Keratinocyte (primary cell): ENCODE results near the gene KAT7. TPM values are rescaled to one million over a fixed set of nuclear protein-coding genes. Genes with fewer than 3 reads are reported as not detected.

Source experiments
- DNase-seq: peaks from one replicate; pipeline ENCODE4 v3.0.0-alpha.2; 2011; ENCODE audit warnings: low read depth, missing footprints, low spot score
- FAIRE-seq: peaks from 2 replicates; lab custom pipeline; 2011; peaks lifted over from hg19 to GRCh38; lab: Jason Lieb, UNC
- H2AFZ ChIP-seq: 2 replicates; pipeline ENCODE4 v1.6.0; 2012; ENCODE audit warnings: low read length, control low read depth, inconsistent platforms; ENCODE audit not compliant: control insufficient read depth
- H3K27ac ChIP-seq: 2 replicates; pipeline ENCODE4 v1.5.1; 2011; ENCODE audit warnings: low read length; ENCODE audit not compliant: control insufficient read depth, insufficient read depth
- H3K27me3 ChIP-seq: 3 replicates; pipeline ENCODE4 v1.6.0; 2011; ENCODE audit warnings: low read length; ENCODE audit not compliant: control insufficient read depth, insufficient read depth; ENCODE audit errors: extremely low read depth
- H3K36me3 ChIP-seq, 2 experiments: 2 replicates in 1 of 2; 3 replicates in 1 of 2; pipeline ENCODE4 v1.5.1; 2011; ENCODE audit warnings: low read length in 2 of 2, mild to moderate bottlenecking in 1 of 2; ENCODE audit not compliant: control insufficient read depth in 2 of 2, insufficient read depth in 2 of 2; ENCODE audit errors: extremely low read depth in 1 of 2
- H3K4me1 ChIP-seq: 3 replicates; pipeline ENCODE4 v1.5.1; 2011; ENCODE audit warnings: low read length; ENCODE audit not compliant: control insufficient read depth, insufficient read depth; ENCODE audit errors: extremely low read depth
- H3K4me2 ChIP-seq: 3 replicates; pipeline ENCODE4 v1.6.0; 2011; ENCODE audit warnings: low read depth, low read length; ENCODE audit not compliant: control insufficient read depth, insufficient read depth; ENCODE audit errors: extremely low read depth
- H3K4me3 ChIP-seq, 3 experiments: fragments of 200-600 bp in 1 of 3; sonication (generic) in 1 of 3; 2 replicates in 2 of 3; 3 replicates in 1 of 3; pipeline ENCODE4 v1.5.1; 2011 to 2016; ENCODE audit warnings: low read length in 3 of 3, mild to moderate bottlenecking in 3 of 3, control low read depth in 2 of 3, inconsistent platforms in 1 of 3, low read depth in 1 of 3, mixed read lengths in 1 of 3, mixed run types in 1 of 3, moderate library complexity in 1 of 3; ENCODE audit not compliant: control insufficient read depth in 2 of 3, insufficient read depth in 2 of 3; ENCODE audit errors: extremely low read depth in 1 of 3
- H3K79me2 ChIP-seq: 2 replicates; pipeline ENCODE4 v1.6.0; 2012; ENCODE audit warnings: low read length; ENCODE audit not compliant: control insufficient read depth, insufficient read depth
- H3K9ac ChIP-seq: 3 replicates; pipeline ENCODE4 v1.6.0; 2011; ENCODE audit warnings: low read length; ENCODE audit not compliant: control insufficient read depth, insufficient read depth; ENCODE audit errors: extremely low read depth
- H3K9me1 ChIP-seq: 3 replicates; pipeline ENCODE4 v1.6.0; 2011; ENCODE audit warnings: low read length; ENCODE audit not compliant: control insufficient read depth, insufficient read depth; ENCODE audit errors: extremely low read depth
- H3K9me3 ChIP-seq: 2 replicates; pipeline ENCODE4 v1.5.1; 2012; ENCODE audit warnings: low read depth, low read length; ENCODE audit not compliant: control insufficient read depth
- H4K20me1 ChIP-seq: 3 replicates; pipeline ENCODE4 v1.6.0; 2011; ENCODE audit warnings: low read length; ENCODE audit not compliant: control insufficient read depth, insufficient read depth; ENCODE audit errors: extremely low read depth
- EZH2 ChIP-seq: IDR thresholded peaks from one replicate; pipeline ENCODE4 v1.6.1; 2012; ENCODE audit warnings: inconsistent platforms, mild to moderate bottlenecking, low read length, moderate library complexity
- dilution Hi-C: fragments of 300-500 bp; cut with MboI; formaldehyde crosslinking; loops from one replicate; pipeline ENCODE4 v1.7.0; 2020; ENCODE audit warnings: low sequenced_read_pairs; ENCODE audit not compliant: extremely low pct_ligation_motif_present
- polyA plus RNA-seq, 5 experiments: library from polyadenylated mRNA; depleted of rRNA in 3 of 5; stranded (reverse) in 3 of 5; stranded (forward) in 1 of 5; unstranded in 1 of 5; fragments of >200 nt; gene quantifications; 1 replicate in 1 of 5; 2 replicates in 3 of 5; 3 replicates in 1 of 5; pipeline versions ENCODE4 v1.2.1 to v1.2.3, GENCODE V29; 2011 to 2012; ENCODE audit warnings: missing spikeins in 2 of 5, low read depth in 1 of 5, low replicate concordance in 1 of 5
- TF ChIP-seq, protein P1 (sequence below), 3 experiments: IDR thresholded peaks in 1 of 3; conservative IDR thresholded peaks in 1 of 3; optimal IDR thresholded peaks in 1 of 3; 2 replicates in 2 of 3; 3 replicates in 1 of 3; pipeline versions ENCODE3 to v1.5.1; 2011; ENCODE audit warnings: low read length in 3 of 3, mild to moderate bottlenecking in 3 of 3, moderate library complexity in 2 of 3, control low read depth in 1 of 3, inconsistent platforms in 1 of 3; ENCODE audit not compliant: insufficient read depth in 2 of 3; ENCODE audit errors: extremely low read depth in 1 of 3

The KAT7 gene
- polyA plus RNA-seq, 1 donor (not counting 4 experiments of a cell fraction or from before 2014, with no cell fraction given), result 19.7 TPM

DNA sequence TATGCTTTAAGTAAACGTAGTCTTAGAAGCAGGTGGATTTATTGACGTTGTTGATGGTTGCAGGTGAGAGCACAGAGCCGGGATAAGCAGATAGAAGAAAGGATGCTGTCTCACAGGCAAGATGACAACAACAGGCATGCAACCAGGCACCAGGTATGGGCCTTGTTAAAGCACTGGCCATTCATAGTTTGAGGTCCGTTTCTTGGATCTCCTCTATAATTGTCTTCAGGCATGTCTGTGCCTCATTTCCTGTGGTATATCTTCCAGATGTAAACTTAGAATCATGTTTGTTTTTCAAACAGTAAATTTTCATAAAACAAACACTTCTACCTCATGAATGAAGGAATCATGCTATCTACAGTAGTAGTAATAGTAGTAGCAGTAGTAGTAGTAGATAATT lies 20.6 kb downstream of the KAT7 start:
- Histone ChIP-seq H3K9me1 (peaks cover 3% of the 10 kb centered on the region), H2AFZ (no peak overlapping the region), H4K20me1 (peaks cover 2% of the 10 kb centered on the region), H3K36me3 (peaks cover 10 to 16% of the 10 kb centered on the region in 2 experiments), H3K27ac (no peak overlapping the region), H3K4me3 (no peak overlapping the region), H3K79me2 (peaks cover 14% of the 10 kb centered on the region), H3K27me3 (no peaks in the 10 kb centered on the region), H3K4me1 (no peaks in the 10 kb centered on the region), H3K9me3 (no peaks in the 10 kb centered on the region), H3K4me2 (no peak overlapping the region), H3K9ac (no peak overlapping the region)
- DNase-seq, result no peak
- no peak for FAIRE-seq
- dilution Hi-C loops, result no loop called here
- TF ChIP-seq EZH2, result no peak
- TF ChIP-seq, protein P1, sequence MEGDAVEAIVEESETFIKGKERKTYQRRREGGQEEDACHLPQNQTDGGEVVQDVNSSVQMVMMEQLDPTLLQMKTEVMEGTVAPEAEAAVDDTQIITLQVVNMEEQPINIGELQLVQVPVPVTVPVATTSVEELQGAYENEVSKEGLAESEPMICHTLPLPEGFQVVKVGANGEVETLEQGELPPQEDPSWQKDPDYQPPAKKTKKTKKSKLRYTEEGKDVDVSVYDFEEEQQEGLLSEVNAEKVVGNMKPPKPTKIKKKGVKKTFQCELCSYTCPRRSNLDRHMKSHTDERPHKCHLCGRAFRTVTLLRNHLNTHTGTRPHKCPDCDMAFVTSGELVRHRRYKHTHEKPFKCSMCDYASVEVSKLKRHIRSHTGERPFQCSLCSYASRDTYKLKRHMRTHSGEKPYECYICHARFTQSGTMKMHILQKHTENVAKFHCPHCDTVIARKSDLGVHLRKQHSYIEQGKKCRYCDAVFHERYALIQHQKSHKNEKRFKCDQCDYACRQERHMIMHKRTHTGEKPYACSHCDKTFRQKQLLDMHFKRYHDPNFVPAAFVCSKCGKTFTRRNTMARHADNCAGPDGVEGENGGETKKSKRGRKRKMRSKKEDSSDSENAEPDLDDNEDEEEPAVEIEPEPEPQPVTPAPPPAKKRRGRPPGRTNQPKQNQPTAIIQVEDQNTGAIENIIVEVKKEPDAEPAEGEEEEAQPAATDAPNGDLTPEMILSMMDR (optimal IDR thresholded peaks at IDR 0.05 in 1 of 3, IDR thresholded peaks at IDR 0.05 in 1 of 3, conservative IDR thresholded peaks at IDR 0.05 in 1 of 3; ENCODE audit: extremely low read depth in 1 of 3, insufficient read depth in 2 of 3, low read length in 3 of 3), result no peak

DNA sequence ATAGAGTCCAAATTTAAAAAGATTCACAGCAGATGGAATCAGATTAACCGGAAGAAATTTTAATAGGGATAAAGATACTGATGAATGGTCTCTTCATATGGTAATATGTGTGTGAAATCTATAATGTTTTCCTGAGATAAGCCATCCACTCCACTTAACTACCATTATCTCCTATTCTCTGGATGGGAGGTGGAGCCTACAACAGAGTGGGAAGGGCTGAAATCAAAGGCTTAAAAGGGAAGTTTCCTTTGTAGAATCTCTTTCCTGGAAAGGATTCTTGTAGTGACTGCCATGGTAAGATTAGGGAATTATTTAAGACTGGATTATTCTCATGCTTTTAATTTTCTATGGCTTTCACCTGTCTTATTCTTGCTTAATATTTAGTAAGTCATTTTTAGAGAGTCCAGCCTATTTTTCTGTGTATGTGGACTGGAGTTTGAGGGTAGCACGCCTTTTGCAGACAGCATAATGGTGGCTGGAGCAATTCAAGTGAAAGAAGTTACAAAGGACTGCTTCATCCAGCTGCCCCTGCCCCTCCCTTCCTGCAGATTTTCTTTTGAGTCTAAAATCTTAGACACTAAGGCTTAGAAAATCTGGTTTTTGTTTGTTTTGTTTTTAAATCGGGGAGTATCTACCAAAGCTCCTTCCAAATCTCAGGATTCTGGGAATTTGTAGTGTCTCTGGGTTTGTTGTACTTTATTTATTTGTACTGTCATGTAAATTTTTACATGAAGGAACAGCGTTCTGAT lies 26.5 kb downstream of the KAT7 start:
- peak overlapping the region; percentile 60 for H3K4me2 ChIP-seq
- no peaks in the 10 kb centered on the region for H3K9me3 ChIP-seq
- H3K79me2 ChIP-seq, result no peaks in the 10 kb centered on the region
- dilution Hi-C loops, result no loop called here
- H3K9ac ChIP-seq, result peak overlapping the region; percentile 28
- no peaks in the 10 kb centered on the region for H4K20me1 ChIP-seq
- no peaks in the 10 kb centered on the region for H3K27me3 ChIP-seq
- FAIRE-seq, result no peak
- H3K9me1 ChIP-seq, result no peaks in the 10 kb centered on the region
- no peak overlapping the region for H2AFZ ChIP-seq
- H3K4me1 ChIP-seq, result peaks cover 18% of the 10 kb centered on the region
- peaks cover 10 to 24% of the 10 kb centered on the region in 2 experiments for H3K36me3 ChIP-seq
- H3K27ac ChIP-seq, result peak overlapping the region; percentile 42
- DNase-seq, result no peak
- peak overlapping the region in 1 of 3 experiments; percentile 2 for H3K4me3 ChIP-seq
- TF ChIP-seq, protein P1 (optimal IDR thresholded peaks at IDR 0.05 in 1 of 3, IDR thresholded peaks at IDR 0.05 in 1 of 3, conservative IDR thresholded peaks at IDR 0.05 in 1 of 3; ENCODE audit: extremely low read depth in 1 of 3, insufficient read depth in 2 of 3, low read length in 3 of 3), result no peak
- TF ChIP-seq EZH2, result no peak
